ENCODE measurements around the gene SCAMP1. TPM values are rescaled to one million over a fixed set of nuclear protein-coding genes. Genes with fewer than 3 reads are reported as not detected.

SCAMP1 gene
- total RNA-seq, 2 experiments from 2014 or later = 18.0 to 41.1 TPM

- Histone ChIP-seq H3K27ac (ENCODE audit: low read depth, low read length, poor library complexity, severe bottlenecking) (no peak overlapping the region), H3K79me2 (ENCODE audit: insufficient read depth, low read depth, low read length) (no peaks in the 10 kb centered on the region), H4K20me1 (ENCODE audit: insufficient read depth, low read length) (0 out of 2 replicates have a peak, but pooled peaks cover 4% of the 10 kb centered on the region), H2AFZ (ENCODE audit: low read length) (no peak overlapping the region), H3K4me1 (ENCODE audit: insufficient read depth, low read length, poor library complexity, severe bottlenecking) (no peaks in the 10 kb centered on the region), H3K4me3 (ENCODE audit: low read depth, low read length, poor library complexity, severe bottlenecking) (no peak overlapping the region), H3K36me3 (ENCODE audit: insufficient read depth, low read length) (peaks cover 15% of the 10 kb centered on the region), H3K4me2 (ENCODE audit: low read length) (no peak overlapping the region), H3K9me2 (ENCODE audit: insufficient read depth, low read length) (no peaks in the 10 kb centered on the region), H3K9me3 (ENCODE audit: low read length) (no peaks in the 10 kb centered on the region)
- intact Hi-C loops (cut with micrococcal nuclease; ENCODE audit: unreplicated experiment) = no loop called here
- POLR2A ChIA-PET = no interaction called here
- CTCF ChIA-PET (ENCODE audit: unreplicated experiment) = no interaction called here
- no TSS peak for BruUV-seq (replicated peaks)
- DNase-seq (ENCODE audit: low spot score) = no peak
- no peak for TF ChIP-seq CTCF (conservative IDR thresholded peaks at IDR 0.05; ENCODE audit: low read length)
- no peak for TF ChIP-seq EZH2phosphoT487 (IDR thresholded peaks at IDR 0.05; ENCODE audit: borderline replicate concordance, low read depth, low read length)
Observed at GRCh38 chr5:78475370-78475769, 115.0 kb downstream of the SCAMP1 start.

- Histone ChIP-seq H2AFZ (ENCODE audit: low read length) (no peak overlapping the region), H3K9me2 (ENCODE audit: insufficient read depth, low read length) (no peaks in the 10 kb centered on the region), H3K4me2 (ENCODE audit: low read length) (no peak overlapping the region), H3K4me1 (ENCODE audit: insufficient read depth, low read length, poor library complexity, severe bottlenecking) (no peaks in the 10 kb centered on the region), H4K20me1 (ENCODE audit: insufficient read depth, low read length) (no peaks in the 10 kb centered on the region), H3K4me3 (ENCODE audit: low read depth, low read length, poor library complexity, severe bottlenecking) (no peak overlapping the region), H3K36me3 (ENCODE audit: insufficient read depth, low read length) (peaks cover 18% of the 10 kb centered on the region), H3K9me3 (ENCODE audit: low read length) (no peaks in the 10 kb centered on the region), H3K27ac (ENCODE audit: low read depth, low read length, poor library complexity, severe bottlenecking) (no peak overlapping the region), H3K79me2 (ENCODE audit: insufficient read depth, low read depth, low read length) (no peaks in the 10 kb centered on the region)
- no peak for DNase-seq (ENCODE audit: low spot score)
- POLR2A ChIA-PET = interaction anchor here (0.7 kb wide), 1 partner anchor 124 kb away, joined by 4 read pairs; no protein-coding TSS in a partner anchor
- CTCF ChIA-PET (ENCODE audit: unreplicated experiment) = no interaction called here
- intact Hi-C loops (cut with micrococcal nuclease; ENCODE audit: unreplicated experiment) = no loop called here
- BruUV-seq (replicated peaks) = no TSS peak
- no peak for TF ChIP-seq CTCF (conservative IDR thresholded peaks at IDR 0.05; ENCODE audit: low read length)
- no peak for TF ChIP-seq EZH2phosphoT487 (IDR thresholded peaks at IDR 0.05; ENCODE audit: borderline replicate concordance, low read depth, low read length)
Observed at GRCh38 chr5:78476795-78477194, 116.4 kb downstream of the SCAMP1 start.

- DNase-seq (ENCODE audit: low spot score) = no peak
- Histone ChIP-seq H2AFZ (ENCODE audit: low read length) (no peak overlapping the region), H3K4me1 (ENCODE audit: insufficient read depth, low read length, poor library complexity, severe bottlenecking) (peaks cover 36% of the 10 kb centered on the region), H3K79me2 (ENCODE audit: insufficient read depth, low read depth, low read length) (no peaks in the 10 kb centered on the region; the same call in 1 of the 2 replicates), H3K4me2 (ENCODE audit: low read length) (peak overlapping the region; percentile 83), H3K36me3 (ENCODE audit: insufficient read depth, low read length) (peaks cover 48% of the 10 kb centered on the region), H3K27ac (ENCODE audit: low read depth, low read length, poor library complexity, severe bottlenecking) (peak overlapping the region; percentile 82), H4K20me1 (ENCODE audit: insufficient read depth, low read length) (no peaks in the 10 kb centered on the region), H3K9me2 (ENCODE audit: insufficient read depth, low read length) (no peaks in the 10 kb centered on the region), H3K9me3 (ENCODE audit: low read length) (no peaks in the 10 kb centered on the region), H3K4me3 (ENCODE audit: low read depth, low read length, poor library complexity, severe bottlenecking) (peak overlapping the region; percentile 42)
- POLR2A ChIA-PET = interaction anchor here (0.6 kb wide), 1 partner anchor 170 kb away, joined by 3 read pairs; no protein-coding TSS in a partner anchor
- intact Hi-C loops (cut with micrococcal nuclease; ENCODE audit: unreplicated experiment) = loop anchor here (5.0 kb wide), 1 partner anchor 49 kb away; no protein-coding TSS in a partner anchor
- TF ChIP-seq EZH2phosphoT487 (IDR thresholded peaks at IDR 0.05; ENCODE audit: borderline replicate concordance, low read depth, low read length) = no peak
- TF ChIP-seq CTCF (conservative IDR thresholded peaks at IDR 0.05; ENCODE audit: low read length) = no peak
- no TSS peak for BruUV-seq (replicated peaks)
- CTCF ChIA-PET (ENCODE audit: unreplicated experiment) = interaction anchor here (0.8 kb wide), 1 partner anchor 238 kb away, joined by 3 read pairs; no protein-coding TSS in a partner anchor
Observed at GRCh38 chr5:78482948-78483347, 122.5 kb downstream of the SCAMP1 start.

All from OCI-LY7 (cell line).